ENCODE measurements around the gene CDH4. TPM values are rescaled to one million over a fixed set of nuclear protein-coding genes. Genes with fewer than 3 reads are reported as not detected.

Gene CDH4
- total RNA-seq, 1 experiment from 2014 or later = 25.0 TPM

DNA sequence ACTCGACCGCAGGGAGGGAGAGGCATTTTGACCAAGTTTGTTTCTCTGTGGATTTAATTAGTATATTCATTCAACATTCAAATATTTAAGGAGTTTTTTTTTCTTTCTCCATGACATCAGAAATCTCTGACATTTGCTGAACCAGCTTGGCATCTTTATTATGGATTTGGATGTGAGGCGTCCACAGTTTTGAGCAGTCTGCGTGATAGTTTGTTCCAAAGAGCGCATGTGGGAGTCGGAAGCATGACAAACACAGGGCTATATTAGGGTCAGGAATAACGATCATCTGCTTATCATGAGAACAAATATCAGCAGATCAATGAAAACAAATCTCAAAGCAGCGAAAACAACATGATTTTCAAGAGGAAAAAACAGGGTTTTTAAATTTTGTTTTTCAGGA lies 373.2 kb downstream of the CDH4 start:
- Mint-ChIP-seq H3K27ac (ENCODE audit: low read depth, unreplicated experiment) (no peak overlapping the region), H3K9me3 (ENCODE audit: unreplicated experiment) (no peaks in the 10 kb centered on the region), H3K4me3 (ENCODE audit: unreplicated experiment) (no peak overlapping the region), H3K27me3 (ENCODE audit: insufficient read depth, unreplicated experiment) (no peaks in the 10 kb centered on the region), H3K4me1 (ENCODE audit: insufficient read depth, unreplicated experiment) (no peaks in the 10 kb centered on the region), H3K36me3 (ENCODE audit: insufficient read depth, unreplicated experiment) (no peaks in the 10 kb centered on the region)
- BruUV-seq (replicated peaks) = no TSS peak
- no peak for DNase-seq (ENCODE audit: unreplicated experiment)
- CTCF ChIA-PET = no interaction called here
- intact Hi-C loops (cut with micrococcal nuclease) = no loop called here
- TF ChIP-seq, protein P1, sequence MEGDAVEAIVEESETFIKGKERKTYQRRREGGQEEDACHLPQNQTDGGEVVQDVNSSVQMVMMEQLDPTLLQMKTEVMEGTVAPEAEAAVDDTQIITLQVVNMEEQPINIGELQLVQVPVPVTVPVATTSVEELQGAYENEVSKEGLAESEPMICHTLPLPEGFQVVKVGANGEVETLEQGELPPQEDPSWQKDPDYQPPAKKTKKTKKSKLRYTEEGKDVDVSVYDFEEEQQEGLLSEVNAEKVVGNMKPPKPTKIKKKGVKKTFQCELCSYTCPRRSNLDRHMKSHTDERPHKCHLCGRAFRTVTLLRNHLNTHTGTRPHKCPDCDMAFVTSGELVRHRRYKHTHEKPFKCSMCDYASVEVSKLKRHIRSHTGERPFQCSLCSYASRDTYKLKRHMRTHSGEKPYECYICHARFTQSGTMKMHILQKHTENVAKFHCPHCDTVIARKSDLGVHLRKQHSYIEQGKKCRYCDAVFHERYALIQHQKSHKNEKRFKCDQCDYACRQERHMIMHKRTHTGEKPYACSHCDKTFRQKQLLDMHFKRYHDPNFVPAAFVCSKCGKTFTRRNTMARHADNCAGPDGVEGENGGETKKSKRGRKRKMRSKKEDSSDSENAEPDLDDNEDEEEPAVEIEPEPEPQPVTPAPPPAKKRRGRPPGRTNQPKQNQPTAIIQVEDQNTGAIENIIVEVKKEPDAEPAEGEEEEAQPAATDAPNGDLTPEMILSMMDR (IDR thresholded peaks at IDR 0.05; ENCODE audit: unreplicated experiment) = no peak
- POLR2A ChIA-PET = no interaction called here

DNA sequence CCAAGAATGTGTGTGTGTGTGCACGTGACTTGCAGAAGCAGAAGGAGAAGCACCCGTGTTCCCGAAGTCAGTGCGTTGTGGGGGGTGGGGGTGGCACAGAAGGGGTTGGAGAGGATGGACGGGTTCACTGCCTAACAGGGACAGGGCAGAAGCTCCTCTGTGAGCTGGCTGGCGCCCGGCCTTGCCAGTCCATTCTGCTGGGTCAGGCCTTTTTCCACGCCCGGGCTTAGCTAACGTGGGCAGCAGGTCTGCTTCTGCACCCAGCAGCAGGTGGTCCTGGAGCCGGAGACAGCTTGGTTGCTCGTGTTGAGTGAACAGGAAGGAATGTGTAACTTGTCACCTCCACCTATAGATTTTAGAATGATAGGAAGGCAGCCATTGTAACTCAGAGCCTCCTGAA lies 374.4 kb downstream of the CDH4 start:
- intact Hi-C loops (cut with micrococcal nuclease) = no loop called here
- no peaks in the 10 kb centered on the region for H3K9me3 Mint-ChIP-seq (ENCODE audit: unreplicated experiment)
- no peaks in the 10 kb centered on the region for H3K36me3 Mint-ChIP-seq (ENCODE audit: insufficient read depth, unreplicated experiment)
- BruUV-seq (replicated peaks) = no TSS peak
- POLR2A ChIA-PET = no interaction called here
- DNase-seq (ENCODE audit: unreplicated experiment) = no peak
- TF ChIP-seq, protein P1 (IDR thresholded peaks at IDR 0.05; ENCODE audit: unreplicated experiment) = no peak
- CTCF ChIA-PET = interaction anchor here (0.6 kb wide), 1 partner anchor 82 kb away, joined by 3 read pairs; no protein-coding TSS in a partner anchor
- no peaks in the 10 kb centered on the region for H3K4me1 Mint-ChIP-seq (ENCODE audit: insufficient read depth, unreplicated experiment)
- H3K27ac Mint-ChIP-seq (ENCODE audit: low read depth, unreplicated experiment) = no peak overlapping the region
- no peak overlapping the region for H3K4me3 Mint-ChIP-seq (ENCODE audit: unreplicated experiment)
- H3K27me3 Mint-ChIP-seq (ENCODE audit: insufficient read depth, unreplicated experiment) = no peaks in the 10 kb centered on the region

DNA sequence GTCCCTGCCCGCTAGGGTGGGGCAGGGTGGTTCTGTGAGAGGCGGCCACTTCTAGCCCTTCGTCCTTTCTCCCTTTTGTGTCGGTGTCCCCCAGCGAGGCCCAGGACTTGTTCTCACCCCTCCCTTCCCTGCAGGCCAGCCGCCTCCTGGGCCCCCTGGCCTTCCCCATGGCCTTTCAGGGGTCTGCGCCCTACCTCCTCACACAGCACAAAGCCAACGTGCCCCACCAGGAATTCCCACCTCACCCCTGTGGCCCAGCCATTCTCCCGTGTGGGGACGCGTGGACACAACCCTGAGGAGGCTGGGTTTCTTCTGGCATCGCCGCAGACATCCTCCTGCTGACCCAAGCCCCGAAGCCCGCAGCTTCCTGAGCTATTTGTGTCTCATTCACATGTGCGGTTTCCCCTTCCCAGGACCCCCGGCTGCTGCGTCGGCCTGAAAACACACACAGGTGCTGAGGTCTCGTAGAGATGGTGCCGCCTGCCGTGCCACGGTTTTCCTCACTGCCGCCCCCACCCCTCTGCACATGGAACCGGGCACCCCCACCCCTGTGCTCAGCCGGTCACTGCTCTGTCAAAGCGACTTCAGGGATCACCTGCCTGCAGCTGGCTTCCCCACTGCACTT lies 375.8 kb downstream of the CDH4 start:
- CTCF ChIA-PET = interaction anchor here (0.6 to 1.0 kb wide), 2 partner anchors 35 to 268 kb away, joined by 3 read pairs; no protein-coding TSS in a partner anchor
- Mint-ChIP-seq H3K9me3 (ENCODE audit: unreplicated experiment) (peaks cover 2% of the 10 kb centered on the region), H3K27me3 (ENCODE audit: insufficient read depth, unreplicated experiment) (no peaks in the 10 kb centered on the region), H3K4me3 (ENCODE audit: unreplicated experiment) (no peak overlapping the region), H3K36me3 (ENCODE audit: insufficient read depth, unreplicated experiment) (no peaks in the 10 kb centered on the region), H3K27ac (ENCODE audit: low read depth, unreplicated experiment) (no peak overlapping the region), H3K4me1 (ENCODE audit: insufficient read depth, unreplicated experiment) (no peaks in the 10 kb centered on the region)
- intact Hi-C loops (cut with micrococcal nuclease) = no loop called here
- DNase-seq (ENCODE audit: unreplicated experiment) = no peak
- TF ChIP-seq, protein P1 (IDR thresholded peaks at IDR 0.05; ENCODE audit: unreplicated experiment) = no peak
- no TSS peak for BruUV-seq (replicated peaks)
- POLR2A ChIA-PET = no interaction called here

DNA sequence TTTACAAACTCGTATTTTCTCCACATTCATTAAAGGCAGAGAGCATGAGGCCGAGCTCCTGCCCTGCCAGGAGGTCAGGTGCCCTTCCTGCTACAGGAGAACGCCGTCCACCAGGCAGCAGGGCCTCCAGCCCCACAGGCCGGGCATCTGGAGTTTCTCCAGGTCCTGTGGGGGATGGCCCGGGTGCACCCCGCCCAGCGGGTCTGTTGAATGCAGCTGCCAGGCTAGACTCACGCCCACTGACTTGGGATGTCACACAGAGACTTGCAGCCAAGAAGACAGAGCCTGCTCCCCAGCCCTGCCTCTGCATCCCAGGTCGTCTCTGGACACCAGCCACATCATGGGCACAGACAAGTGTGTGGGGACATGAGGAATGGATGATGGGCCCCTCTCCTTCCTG lies 376.4 kb downstream of the CDH4 start:
- TF ChIP-seq, protein P1 (IDR thresholded peaks at IDR 0.05; ENCODE audit: unreplicated experiment) = no peak
- H3K4me3 Mint-ChIP-seq (ENCODE audit: unreplicated experiment) = no peak overlapping the region
- no peaks in the 10 kb centered on the region for H3K4me1 Mint-ChIP-seq (ENCODE audit: insufficient read depth, unreplicated experiment)
- H3K36me3 Mint-ChIP-seq (ENCODE audit: insufficient read depth, unreplicated experiment) = no peaks in the 10 kb centered on the region
- intact Hi-C loops (cut with micrococcal nuclease) = no loop called here
- H3K9me3 Mint-ChIP-seq (ENCODE audit: unreplicated experiment) = peaks cover 8% of the 10 kb centered on the region
- CTCF ChIA-PET = interaction anchor here (1.0 kb wide), 1 partner anchor 268 kb away, joined by 3 read pairs; no protein-coding TSS in a partner anchor
- POLR2A ChIA-PET = no interaction called here
- no TSS peak for BruUV-seq (replicated peaks)
- no peak for DNase-seq (ENCODE audit: unreplicated experiment)
- no peaks in the 10 kb centered on the region for H3K27me3 Mint-ChIP-seq (ENCODE audit: insufficient read depth, unreplicated experiment)
- H3K27ac Mint-ChIP-seq (ENCODE audit: low read depth, unreplicated experiment) = no peak overlapping the region

Measured in MCF 10A (cell line).